Natural killer cell (primary cell): Measurements from ENCODE around the gene ZFAND3. TPM values are rescaled to one million over a fixed set of nuclear protein-coding genes. Genes with fewer than 3 reads are reported as not detected.

Experiments used
- ATAC-seq, 3 donors: fragments of 150-1000 bp in 2 of 3; fragments of 200-7000 bp in 1 of 3; cut with Tn5 transposase; 1 replicate in 1 of 3; 2 replicates in 2 of 3; pipeline ENCODE4 v1.10.0; 2021; ENCODE audit warnings: mild to moderate bottlenecking in 2 of 3, moderate library complexity in 2 of 3
- DNase-seq, 2 donors: peaks; one replicate each; pipeline versions ENCODE4 v3.0.0 to v3.0.0-alpha.2; 2013 to 2021; ENCODE audit warnings: mixed read lengths in 1 of 2
- H3K27ac ChIP-seq: one replicate; pipeline ENCODE4 v1.5.1; 2013; ENCODE audit warnings: mild to moderate bottlenecking, low read length
- H3K27me3 ChIP-seq: one replicate; pipeline ENCODE4 v1.6.1; 2013; ENCODE audit warnings: low read length; ENCODE audit not compliant: control insufficient read depth, insufficient read depth
- H3K36me3 ChIP-seq: one replicate; pipeline ENCODE4 v1.6.1; 2013; ENCODE audit warnings: low read length; ENCODE audit not compliant: control insufficient read depth, insufficient read depth
- H3K4me1 ChIP-seq: one replicate; pipeline ENCODE4 v1.6.1; 2013; ENCODE audit warnings: low read length; ENCODE audit not compliant: control insufficient read depth, insufficient read depth
- H3K4me3 ChIP-seq: one replicate; pipeline ENCODE4 v1.5.1; 2013; ENCODE audit warnings: low read length
- H3K9me3 ChIP-seq: one replicate; pipeline ENCODE4 v1.6.1; 2013; ENCODE audit warnings: low read length; ENCODE audit not compliant: control insufficient read depth, insufficient read depth
- H3K27ac Mint-ChIP-seq, 2 donors: one replicate each; pipeline ENCODE4 v1.8.0; 2022; ENCODE audit warnings: mild to moderate bottlenecking in 2 of 2, mixed read lengths in 2 of 2, moderate library complexity in 1 of 2
- H3K27me3 Mint-ChIP-seq, 2 donors: one replicate each; pipeline ENCODE4 v1.8.0; 2022; ENCODE audit warnings: low read depth in 2 of 2, mixed read lengths in 2 of 2
- H3K36me3 Mint-ChIP-seq: one replicate; pipeline ENCODE4 v1.8.0; 2022; ENCODE audit warnings: mixed read lengths
- H3K4me1 Mint-ChIP-seq, 2 donors: one replicate each; pipeline ENCODE4 v1.8.0; 2022; ENCODE audit warnings: mixed read lengths in 2 of 2
- H3K4me3 Mint-ChIP-seq: one replicate; pipeline ENCODE4 v1.8.0; 2022; ENCODE audit warnings: mild to moderate bottlenecking, moderate library complexity, mixed read lengths
- H3K9me3 Mint-ChIP-seq, 2 donors: one replicate each; pipeline ENCODE4 v1.8.0; 2022; ENCODE audit warnings: mixed read lengths in 2 of 2
- CTCF ChIP-seq: fragments of 200-600 bp; IDR thresholded peaks from one replicate; pipeline ENCODE4 v1.8.0; 2022; ENCODE audit warnings: antibody characterized with exemption
- WGBS: methylation state at CpG from one replicate; pipeline ENCODE4 v1.1.7; 2013; ENCODE audit warnings: missing lambda C conversion rate; ENCODE audit not compliant: insufficient coverage; 5-methylcytosine and 5-hydroxymethylcytosine counted together
- intact Hi-C: fragments of 100-400 bp; cut with micrococcal nuclease; formaldehyde crosslinking; loops from one replicate; pipeline ENCODE4 v1.14.2; 2022
- total RNA-seq, 4 donors: library from RNA; stranded (reverse); fragments of 120-200 nt in 1 of 4; gene quantifications; one replicate each; pipeline versions ENCODE4 v1.2.3 to v1.2.4, GENCODE V29; 2013 to 2022

The ZFAND3 gene
- total RNA-seq, 3 donors from 2014 or later (not counting 1 experiment from before 2014, with no cell fraction given) = 87.7 to 97.4 (median 90.1) TPM

GRCh38 chr6:38169221-38169976 lies 349.9 kb downstream of the ZFAND3 start:
- Histone ChIP-seq H3K27me3 (no peaks in the 10 kb centered on the region), H3K9me3 (no peaks in the 10 kb centered on the region), H3K4me1 (no peaks in the 10 kb centered on the region), H3K4me3 (no peak overlapping the region), H3K27ac (no peak overlapping the region), H3K36me3 (no peaks in the 10 kb centered on the region)
- no peaks in the 10 kb centered on the region for H3K36me3 Mint-ChIP-seq
- 92% methylated on average over 17 of the region's 20 CpGs for WGBS
- H3K27me3 Mint-ChIP-seq = no peaks in the 10 kb centered on the region
- no peak for ATAC-seq
- H3K4me3 Mint-ChIP-seq = no peak overlapping the region
- intact Hi-C loops = no loop called here
- no peaks in the 10 kb centered on the region for H3K9me3 Mint-ChIP-seq
- H3K4me1 Mint-ChIP-seq = no peaks in the 10 kb centered on the region
- no peak for TF ChIP-seq CTCF
- H3K27ac Mint-ChIP-seq = no peak overlapping the region
- no peak for DNase-seq

- no peaks in the 10 kb centered on the region for H3K36me3 ChIP-seq
- no peaks in the 10 kb centered on the region for H3K4me1 ChIP-seq
- Mint-ChIP-seq H3K27me3 (no peaks in the 10 kb centered on the region), H3K27ac (no peak overlapping the region), H3K36me3 (no peaks in the 10 kb centered on the region), H3K4me1 (no peaks in the 10 kb centered on the region), H3K9me3 (no peaks in the 10 kb centered on the region), H3K4me3 (no peak overlapping the region)
- TF ChIP-seq CTCF = no peak
- intact Hi-C loops = no loop called here
- WGBS = 97% methylated on average over 19 of the region's 19 CpGs
- ATAC-seq (no peak), DNase-seq (no peak)
- H3K9me3 ChIP-seq = no peaks in the 10 kb centered on the region
- no peak overlapping the region for H3K27ac ChIP-seq
- H3K4me3 ChIP-seq = no peak overlapping the region
- no peaks in the 10 kb centered on the region for H3K27me3 ChIP-seq
These were observed 350.5 kb downstream of the ZFAND3 start for GRCh38 chr6:38169977-38170526.

- no peaks in the 10 kb centered on the region for H3K36me3 Mint-ChIP-seq
- DNase-seq = no peak
- WGBS = 95% methylated on average over 11 of the region's 14 CpGs
- Histone ChIP-seq H3K4me1 (no peaks in the 10 kb centered on the region), H3K27me3 (no peaks in the 10 kb centered on the region), H3K9me3 (no peaks in the 10 kb centered on the region), H3K27ac (no peak overlapping the region), H3K36me3 (no peaks in the 10 kb centered on the region), H3K4me3 (no peak overlapping the region)
- intact Hi-C loops = no loop called here
- no peak for TF ChIP-seq CTCF
- H3K4me1 Mint-ChIP-seq = no peaks in the 10 kb centered on the region
- no peaks in the 10 kb centered on the region for H3K27me3 Mint-ChIP-seq
- H3K4me3 Mint-ChIP-seq = no peak overlapping the region
- H3K9me3 Mint-ChIP-seq = no peaks in the 10 kb centered on the region
- no peak for ATAC-seq
- H3K27ac Mint-ChIP-seq = no peak overlapping the region
These were observed 351.3 kb downstream of the ZFAND3 start for GRCh38 chr6:38170666-38171355.
